GM06990 (cell line): ENCODE results near the gene DCDC2B.
"Not testable (repeated sequence)": the region's sequence is repeated elsewhere in the genome, so short reads cannot be mapped to it uniquely, and the experiment has no call there.

Source experiments
- DNase-seq: peaks from one replicate; pipeline ENCODE4 v3.0.0-alpha.2; 2011; ENCODE audit not compliant: insufficient read length; ENCODE audit errors: extremely low read depth
- H3K27me3 ChIP-seq: replicated peaks from 2 replicates; pipeline ENCODE4 v1.6.0; 2011; ENCODE audit warnings: low read length; ENCODE audit not compliant: control insufficient read depth, insufficient read depth
- H3K36me3 ChIP-seq: 2 replicates; pipeline ENCODE4 v1.5.1; 2011; ENCODE audit warnings: low read length; ENCODE audit not compliant: control insufficient read depth, insufficient read depth
- H3K4me3 ChIP-seq: replicated peaks from 2 replicates; pipeline ENCODE4 v1.5.1; 2011; ENCODE audit warnings: low read depth, mild to moderate bottlenecking, control low read depth, low read length
- CTCF ChIP-seq: IDR thresholded peaks from 2 replicates; pipeline ENCODE4 v1.5.1; 2011; ENCODE audit warnings: low read length, control low read depth, mild to moderate bottlenecking, inconsistent platforms; ENCODE audit not compliant: insufficient read depth, poor library complexity, severe bottlenecking

The DCDC2B gene

GRCh38 chr1:32255072-32256071 lies 46.5 kb downstream of the DCDC2B start:
- TF ChIP-seq CTCF = no peak
- DNase-seq = peak; percentile 42
- Histone ChIP-seq H3K27me3 (no peaks in the 10 kb centered on the region), H3K36me3 (no peaks in the 10 kb centered on the region), H3K4me3 (0 out of 2 replicates have a peak overlapping the region, but pooled peaks have one; percentile 0)

GRCh38 chr1:32256473-32257226 lies 47.8 kb downstream of the DCDC2B start:
- no peak for TF ChIP-seq CTCF
- H3K36me3 ChIP-seq = no peaks in the 10 kb centered on the region
- DNase-seq = no peak
- H3K27me3 ChIP-seq = no peaks in the 10 kb centered on the region
- peak overlapping the region; percentile 37 for H3K4me3 ChIP-seq

- Histone ChIP-seq H3K4me3 (no peak overlapping the region), H3K36me3 (no peaks in the 10 kb centered on the region), H3K27me3 (no peaks in the 10 kb centered on the region)
- no peak for TF ChIP-seq CTCF
- DNase-seq = no peak
These were observed 48.3 kb downstream of the DCDC2B start for GRCh38 chr1:32257227-32257508.

- not testable (repeated sequence) for H3K36me3 ChIP-seq, DNase-seq, H3K27me3 ChIP-seq, H3K4me3 ChIP-seq
These were observed 54.3 kb downstream of the DCDC2B start for GRCh38 chr1:32263236-32263593.

GRCh38 chr1:32263744-32264143 lies 54.9 kb downstream of the DCDC2B start:
- H3K4me3 ChIP-seq = no peak overlapping the region
- H3K36me3 ChIP-seq = no peaks in the 10 kb centered on the region
- DNase-seq = no peak
- no peak for TF ChIP-seq CTCF
- no peaks in the 10 kb centered on the region for H3K27me3 ChIP-seq
